ENCODE measurements around the gene ZCCHC24. TPM values are rescaled to one million over a fixed set of nuclear protein-coding genes. Genes with fewer than 3 reads are reported as not detected.

Gene ZCCHC24
- total RNA-seq, 1 experiment from 2014 or later = 3.8 TPM

DNA sequence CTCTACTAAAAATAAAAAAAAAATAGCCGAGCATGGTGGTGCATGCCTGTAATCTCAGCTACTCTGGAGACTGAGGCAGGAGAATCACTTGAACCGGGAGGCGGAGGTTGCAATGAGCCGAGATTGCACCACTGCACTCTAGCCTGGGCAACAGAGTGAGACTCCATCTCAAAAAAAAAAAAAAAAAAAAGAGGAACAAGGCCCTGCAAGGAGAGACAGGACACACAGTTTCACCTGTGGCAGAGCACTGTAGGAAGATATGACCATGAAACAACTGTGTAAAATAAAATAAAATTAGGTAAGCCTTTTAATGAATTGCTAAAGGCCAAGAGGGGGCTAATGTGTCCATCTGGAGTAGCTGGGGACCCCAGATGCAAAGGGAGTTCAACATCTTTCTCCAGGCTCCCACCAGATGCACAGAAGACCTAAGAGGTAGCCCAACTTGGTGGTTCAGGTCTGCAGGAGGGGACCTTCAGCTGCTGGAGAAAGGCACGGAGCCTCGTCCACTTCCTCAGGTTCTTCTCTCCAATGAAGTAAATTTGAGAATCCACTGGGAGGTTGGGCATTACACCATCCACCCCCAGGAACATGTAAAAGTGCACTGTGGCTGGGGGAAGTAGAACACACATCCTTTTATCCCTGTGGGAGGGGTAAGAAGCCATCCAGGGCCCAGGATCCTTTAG lies 85.5 kb downstream of the ZCCHC24 start:
- no peaks in the 10 kb centered on the region for H3K9me3 ChIP-seq (ENCODE audit: control insufficient read depth, low read depth, low read length)
- WGBS (ENCODE audit: extremely low coverage, insufficient read length, low lambda C conversion rate) = no CpG with 5 or more reads among the region's 6 CpGs
- H3K56ac ChIP-seq (ENCODE audit: insufficient read length, low read depth, low read length) = no peak overlapping the region
- no peak overlapping the region for H3K23ac ChIP-seq (ENCODE audit: insufficient read length, low read depth, low read length)
- no peak overlapping the region for H2BK15ac ChIP-seq (ENCODE audit: low read depth, low read length)
- no peak overlapping the region for H3K27ac ChIP-seq (ENCODE audit: insufficient read length, low read depth, low read length)
- H2BK5ac ChIP-seq (ENCODE audit: insufficient read length, low read length) = no peak overlapping the region
- TF ChIP-seq, protein P1, sequence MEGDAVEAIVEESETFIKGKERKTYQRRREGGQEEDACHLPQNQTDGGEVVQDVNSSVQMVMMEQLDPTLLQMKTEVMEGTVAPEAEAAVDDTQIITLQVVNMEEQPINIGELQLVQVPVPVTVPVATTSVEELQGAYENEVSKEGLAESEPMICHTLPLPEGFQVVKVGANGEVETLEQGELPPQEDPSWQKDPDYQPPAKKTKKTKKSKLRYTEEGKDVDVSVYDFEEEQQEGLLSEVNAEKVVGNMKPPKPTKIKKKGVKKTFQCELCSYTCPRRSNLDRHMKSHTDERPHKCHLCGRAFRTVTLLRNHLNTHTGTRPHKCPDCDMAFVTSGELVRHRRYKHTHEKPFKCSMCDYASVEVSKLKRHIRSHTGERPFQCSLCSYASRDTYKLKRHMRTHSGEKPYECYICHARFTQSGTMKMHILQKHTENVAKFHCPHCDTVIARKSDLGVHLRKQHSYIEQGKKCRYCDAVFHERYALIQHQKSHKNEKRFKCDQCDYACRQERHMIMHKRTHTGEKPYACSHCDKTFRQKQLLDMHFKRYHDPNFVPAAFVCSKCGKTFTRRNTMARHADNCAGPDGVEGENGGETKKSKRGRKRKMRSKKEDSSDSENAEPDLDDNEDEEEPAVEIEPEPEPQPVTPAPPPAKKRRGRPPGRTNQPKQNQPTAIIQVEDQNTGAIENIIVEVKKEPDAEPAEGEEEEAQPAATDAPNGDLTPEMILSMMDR (conservative IDR thresholded peaks at IDR 0.05) = no peak
- H4K8ac ChIP-seq (replicated peaks; ENCODE audit: insufficient read length, low read depth, low read length) = no peak overlapping the region
- Mint-ChIP-seq H3K27me3 (ENCODE audit: low read depth) (peaks cover 13% of the 10 kb centered on the region), H3K36me3 (ENCODE audit: insufficient read depth in 1 of 3, low read depth in 3 of 3) (peaks cover 14 to 22% (median 19%) of the 10 kb centered on the region in 3 experiments; a peak in 6 of 7 replicates), H3K4me3 (no peak overlapping the region), H3K9me3 (peaks cover 0 to 4% of the 10 kb centered on the region in 2 experiments; a peak in 1 of 5 replicates), H3K27ac (no peak overlapping the region), H3K4me1 (no peaks in the 10 kb centered on the region)
- no peak overlapping the region for H3K18ac ChIP-seq (ENCODE audit: insufficient read length, low read depth, low read length)
- H3K9ac ChIP-seq (ENCODE audit: extremely low read depth, insufficient read length, low read length) = no peak overlapping the region
- H3K4me2 ChIP-seq (ENCODE audit: insufficient read depth, insufficient read length, low read length) = no peak overlapping the region
- no peak overlapping the region for H3K4ac ChIP-seq (ENCODE audit: low read depth, low read length)
- no peak overlapping the region for H3K14ac ChIP-seq (ENCODE audit: insufficient read depth, low read length)
- H2BK120ac ChIP-seq (ENCODE audit: low read depth, low read length, poor library complexity, severe bottlenecking) = no peak overlapping the region
- no peak overlapping the region for H2AK5ac ChIP-seq (ENCODE audit: insufficient read length, low read length)
- H3K27me3 ChIP-seq (ENCODE audit: insufficient read depth, low read length) = no peaks in the 10 kb centered on the region
- no peaks in the 10 kb centered on the region for H3K4me1 ChIP-seq (ENCODE audit: insufficient read depth, low read length)
- H3T11ph ChIP-seq (ENCODE audit: low read length) = no peak overlapping the region
- H2BK12ac ChIP-seq (ENCODE audit: insufficient read length, low read depth, low read length) = no peak overlapping the region
- no peak overlapping the region for H4K91ac ChIP-seq (ENCODE audit: insufficient read length, low read depth, low read length)
- no peak overlapping the region for H2BK20ac ChIP-seq (ENCODE audit: low read depth, low read length, poor library complexity, severe bottlenecking)
- no peak overlapping the region for H2AFZ ChIP-seq (ENCODE audit: low read length)
- no peaks in the 10 kb centered on the region for H4K20me1 ChIP-seq (ENCODE audit: control insufficient read depth, insufficient read depth, insufficient read length)
- H4K5ac ChIP-seq (ENCODE audit: insufficient read length, low read depth, low read length) = no peak overlapping the region
- DNase-seq = peak; percentile 22
- no peaks in the 10 kb centered on the region for H3K23me2 ChIP-seq (ENCODE audit: insufficient read length, low read depth, low read length, poor library complexity, severe bottlenecking)
- no peaks in the 10 kb centered on the region for H3K79me2 ChIP-seq (ENCODE audit: insufficient read depth, low read length)
- H3K79me1 ChIP-seq (ENCODE audit: insufficient read depth, low read depth, low read length, poor library complexity, severe bottlenecking) = no peaks in the 10 kb centered on the region
